GM12891 (cell line): Measurements from ENCODE around the gene IL18R1.

ENCODE experiments used
- PAX5 ChIP-seq: IDR thresholded peaks from 2 replicates; pipeline ENCODE4 v1.6.1; 2011; ENCODE audit warnings: low read length, moderate library complexity, mild to moderate bottlenecking; ENCODE audit not compliant: insufficient read depth, severe bottlenecking
- POLR2A ChIP-seq: IDR thresholded peaks from 2 replicates; pipeline ENCODE4 v1.6.1; 2011; ENCODE audit warnings: low read depth, low read length, control low read depth
- POLR2AphosphoS5 ChIP-seq: IDR thresholded peaks from 2 replicates; pipeline ENCODE4 v1.6.1; 2011; ENCODE audit warnings: low read depth, low read length, control low read depth
- TAF1 ChIP-seq: IDR thresholded peaks from 2 replicates; pipeline ENCODE4 v1.6.1; 2011; ENCODE audit warnings: low read depth, low read length, control low read depth

- no peak for TF ChIP-seq POLR2A
- no peak for TF ChIP-seq POLR2AphosphoS5
- TF ChIP-seq PAX5: no peak
- TF ChIP-seq TAF1: no peak
These were observed 41.6 kb upstream of the IL18R1 start for GRCh38 chr2:102313950-102314349.
